Stimulated activated CD4-positive, alpha-beta T cell treated with anti-CD3 and anti-CD28 coated beads, Interleukin-1b, Interleukin-23, amount 100 ng/mL, for 4 hours (primary cell): Measurements from ENCODE around the gene TLCD1.
"Not testable (repeated sequence)": the region's sequence is repeated elsewhere in the genome, so short reads cannot be mapped to it uniquely, and the experiment has no call there.

Experiments used
- DNase-seq, 2 donors: peaks; one replicate each; pipeline ENCODE4 v3.0.0-alpha.2; 2020; ENCODE audit warnings: low read depth in 2 of 2

Gene TLCD1

DNA sequence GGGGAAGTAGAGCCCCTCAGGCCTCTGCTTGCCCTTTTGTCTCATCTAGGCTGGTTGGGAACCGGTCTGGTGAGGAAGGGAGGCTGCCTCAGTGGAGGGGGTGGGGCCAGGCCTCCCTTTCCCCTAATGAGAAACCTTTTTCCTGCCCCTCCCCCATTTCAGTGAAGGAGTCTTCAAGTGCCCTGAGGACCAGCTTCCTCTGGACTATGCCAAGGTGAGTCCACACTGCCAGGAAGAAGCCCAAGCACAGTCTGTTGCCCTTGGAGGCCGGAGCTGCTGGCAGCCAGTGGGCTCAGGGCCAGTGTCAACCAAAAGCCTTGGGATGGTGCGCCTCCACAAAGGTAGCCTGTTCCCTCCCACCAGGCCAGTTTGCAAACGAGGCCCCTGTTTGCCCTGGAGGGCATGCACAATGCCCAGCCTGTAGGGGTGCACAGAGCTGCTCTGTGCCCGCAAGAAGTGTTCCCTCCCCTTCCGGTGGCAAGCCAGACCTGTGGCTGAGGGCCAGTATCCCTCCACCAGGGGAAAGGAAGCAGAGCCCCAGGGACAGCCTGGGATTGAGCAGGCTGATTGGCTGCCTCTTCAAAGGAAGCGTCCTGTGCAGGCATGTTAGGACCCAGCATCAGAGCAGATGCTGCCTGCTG, 21.1 kb upstream of the TLCD1 start:
- DNase-seq, result no peak

DNA sequence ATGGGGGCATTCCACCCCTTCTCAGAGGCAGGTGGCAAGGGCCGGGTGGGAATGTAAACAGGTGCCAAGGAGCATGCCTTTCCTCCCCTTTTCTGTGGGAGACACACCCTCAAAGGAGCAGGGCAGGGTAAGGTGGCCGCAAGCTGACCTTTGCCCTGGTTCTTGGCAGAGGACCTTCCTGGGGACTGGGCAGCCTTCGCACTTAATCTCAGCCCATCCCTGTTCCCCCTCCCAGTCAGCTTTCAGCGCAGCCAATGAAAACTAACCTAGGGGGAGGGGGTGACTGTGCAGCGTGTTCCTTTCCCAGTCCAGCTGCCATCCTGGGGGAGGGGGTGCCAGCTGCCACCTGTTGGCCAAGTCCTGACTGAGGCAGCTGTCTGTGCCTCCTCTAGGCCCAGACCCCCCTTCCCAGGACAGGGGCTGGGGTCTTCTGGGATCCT, 20.6 kb upstream of the TLCD1 start:
- DNase-seq, result no peak

DNA sequence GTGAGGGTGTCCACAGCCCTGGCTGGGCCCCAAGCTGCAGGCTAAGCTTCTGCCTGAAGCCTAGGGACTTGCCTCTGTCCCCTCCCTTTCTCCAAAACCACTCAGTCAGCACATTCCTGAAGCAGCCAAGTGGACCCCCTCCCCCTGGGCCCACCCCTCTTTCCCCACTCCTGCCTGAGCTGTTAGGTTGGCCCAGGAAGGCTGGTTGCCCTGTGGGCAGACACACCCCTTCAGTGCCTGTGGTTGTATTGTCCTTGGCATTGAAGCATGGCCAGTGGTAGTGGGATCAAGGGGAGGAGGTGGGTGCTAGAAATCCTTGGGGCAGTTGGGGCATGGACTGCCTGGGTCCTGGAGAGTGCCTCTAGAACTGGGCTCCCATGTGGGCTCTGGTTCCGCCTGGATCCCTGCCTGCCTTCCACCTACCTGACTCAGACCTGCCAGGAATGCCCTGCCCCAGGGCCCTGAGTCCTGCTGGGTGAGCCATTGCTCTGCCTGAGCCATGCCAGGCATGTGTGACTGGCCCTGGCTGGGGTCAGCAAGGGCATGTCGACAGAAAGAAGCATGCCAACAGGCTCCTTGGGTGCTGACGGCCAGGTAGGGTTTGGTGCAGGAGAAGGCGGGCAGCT, 19.9 kb upstream of the TLCD1 start:
- no peak for DNase-seq

DNA sequence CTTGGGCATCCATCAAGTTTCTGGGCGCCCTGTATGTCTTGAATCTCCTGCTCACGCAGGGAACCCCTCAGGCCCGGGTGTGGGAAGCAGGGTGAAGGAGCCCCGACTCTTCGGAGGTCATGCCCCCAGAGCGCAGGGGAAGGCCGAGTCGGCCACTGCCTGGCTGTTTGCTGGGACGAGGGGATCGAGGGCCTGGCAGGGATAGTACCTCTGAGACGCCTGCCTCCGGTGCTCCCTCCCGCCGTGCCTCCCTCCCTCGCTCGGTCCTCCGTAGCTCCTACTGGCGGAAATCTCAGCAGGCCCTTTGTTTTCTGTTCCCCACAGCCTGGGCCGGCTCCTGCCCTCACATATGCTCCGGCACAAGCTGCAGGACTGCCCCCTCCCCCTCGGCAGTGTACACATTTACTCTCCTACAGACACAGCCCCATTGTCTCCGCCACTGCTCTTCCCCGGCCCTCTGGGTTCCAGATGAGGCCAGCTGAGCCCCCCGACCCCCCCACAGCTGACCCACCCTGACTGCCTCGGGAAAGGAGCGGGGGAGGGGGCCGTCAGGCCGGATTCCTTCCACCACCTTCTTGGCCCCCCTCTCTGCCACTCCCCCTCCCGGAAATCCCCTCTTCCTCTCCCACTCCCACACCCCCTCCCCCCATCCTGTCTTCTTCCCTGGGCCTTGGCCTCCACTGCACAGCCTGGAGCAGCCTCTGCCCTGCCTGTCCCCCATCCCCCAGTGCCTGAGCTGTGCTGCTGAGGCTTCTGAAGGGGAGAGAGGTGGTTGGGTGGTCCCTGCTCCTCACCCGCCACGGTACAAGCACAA, 19.1 kb upstream of the TLCD1 start:
- DNase-seq, result no peak

DNA sequence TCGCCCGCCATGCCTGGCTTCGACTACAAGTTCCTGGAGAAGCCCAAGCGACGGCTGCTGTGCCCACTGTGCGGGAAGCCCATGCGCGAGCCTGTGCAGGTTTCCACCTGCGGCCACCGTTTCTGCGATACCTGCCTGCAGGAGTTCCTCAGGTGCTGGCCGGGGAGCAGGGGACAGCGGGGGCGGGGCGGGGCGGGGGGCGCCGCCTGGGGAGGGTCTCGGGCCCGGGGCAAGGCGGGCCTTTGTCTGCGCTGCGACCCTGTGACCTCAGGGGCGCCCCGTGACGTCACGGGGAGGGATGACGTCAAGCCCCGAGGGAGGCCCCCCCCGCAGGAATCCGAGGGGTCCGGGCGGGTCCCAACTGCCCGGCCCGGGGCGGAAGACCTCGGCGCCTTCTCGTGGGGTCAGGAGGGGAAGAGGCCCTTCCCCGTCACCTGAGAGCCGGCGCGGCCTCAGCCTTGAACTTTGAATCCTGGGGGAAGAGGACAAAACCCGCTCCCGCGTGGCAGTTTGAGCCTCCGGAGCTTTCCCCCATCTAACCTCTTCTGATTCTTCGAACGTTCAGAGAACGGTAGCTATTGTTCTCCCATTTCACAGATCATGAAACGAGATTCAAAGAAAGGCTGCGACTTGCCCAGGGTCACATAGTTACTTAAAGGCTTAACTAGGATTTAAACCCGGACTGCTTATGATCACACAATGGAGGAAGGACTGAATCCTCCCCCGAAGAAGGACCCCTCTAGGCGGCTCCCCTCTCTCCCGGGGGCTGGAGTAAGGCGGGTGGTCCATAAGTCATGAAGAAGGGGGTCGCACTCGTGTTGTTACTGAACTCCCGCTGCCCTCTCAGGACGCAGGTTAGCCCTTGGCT, 18.3 kb upstream of the TLCD1 start:
- peak; percentile 66 to 78 for DNase-seq

DNA sequence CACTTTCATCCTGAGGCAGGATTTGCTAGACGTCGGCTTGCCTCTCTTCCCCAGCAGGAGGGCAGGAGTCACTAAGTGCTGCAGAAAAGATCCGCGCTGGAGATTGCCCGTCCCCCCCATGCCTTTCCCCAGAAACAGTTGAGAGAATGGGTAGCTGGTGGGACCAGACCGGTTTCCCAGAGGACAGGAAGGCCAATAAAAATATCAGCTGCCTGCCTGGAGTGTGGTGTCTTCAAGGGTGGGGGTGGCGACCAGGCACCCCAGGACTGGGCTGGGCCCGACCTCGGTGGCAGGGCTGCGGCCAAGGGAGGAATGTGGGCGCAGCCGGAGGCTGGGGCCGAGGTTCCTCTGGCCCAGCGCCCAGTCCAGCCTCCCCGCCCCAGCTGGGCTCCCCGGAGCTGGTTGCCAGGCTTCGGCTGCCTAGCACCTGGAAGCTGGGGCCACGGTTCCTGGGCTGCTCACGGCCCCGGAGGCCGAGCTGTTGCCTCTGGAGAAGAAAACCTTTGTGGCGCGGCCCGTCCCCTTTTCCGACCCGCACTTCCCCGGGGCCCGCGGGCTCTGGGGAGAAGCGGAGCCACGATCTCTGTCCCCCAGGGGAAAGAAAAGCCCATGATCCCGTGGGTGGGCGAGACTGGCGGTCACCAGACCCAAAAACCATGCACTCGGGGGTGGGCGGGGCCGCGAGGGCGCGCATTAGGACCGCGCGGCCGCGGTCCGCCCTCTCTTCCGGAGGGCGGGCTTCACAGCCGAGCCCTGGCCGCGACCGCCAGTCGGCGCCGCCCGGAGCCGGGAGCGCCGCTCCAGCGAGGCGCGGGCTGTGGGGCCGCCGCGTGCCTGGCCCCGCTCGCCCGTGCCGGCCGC, 17.4 kb upstream of the TLCD1 start, which contains the start of gene TRAF4:
Gene TRAF4, plus strand, starts transcription at position 769 of the 861 bp plus-strand sequence. CDS start 102 bp downstream, outside the sequence.
- peak; percentile 70 to 85 for DNase-seq

DNA sequence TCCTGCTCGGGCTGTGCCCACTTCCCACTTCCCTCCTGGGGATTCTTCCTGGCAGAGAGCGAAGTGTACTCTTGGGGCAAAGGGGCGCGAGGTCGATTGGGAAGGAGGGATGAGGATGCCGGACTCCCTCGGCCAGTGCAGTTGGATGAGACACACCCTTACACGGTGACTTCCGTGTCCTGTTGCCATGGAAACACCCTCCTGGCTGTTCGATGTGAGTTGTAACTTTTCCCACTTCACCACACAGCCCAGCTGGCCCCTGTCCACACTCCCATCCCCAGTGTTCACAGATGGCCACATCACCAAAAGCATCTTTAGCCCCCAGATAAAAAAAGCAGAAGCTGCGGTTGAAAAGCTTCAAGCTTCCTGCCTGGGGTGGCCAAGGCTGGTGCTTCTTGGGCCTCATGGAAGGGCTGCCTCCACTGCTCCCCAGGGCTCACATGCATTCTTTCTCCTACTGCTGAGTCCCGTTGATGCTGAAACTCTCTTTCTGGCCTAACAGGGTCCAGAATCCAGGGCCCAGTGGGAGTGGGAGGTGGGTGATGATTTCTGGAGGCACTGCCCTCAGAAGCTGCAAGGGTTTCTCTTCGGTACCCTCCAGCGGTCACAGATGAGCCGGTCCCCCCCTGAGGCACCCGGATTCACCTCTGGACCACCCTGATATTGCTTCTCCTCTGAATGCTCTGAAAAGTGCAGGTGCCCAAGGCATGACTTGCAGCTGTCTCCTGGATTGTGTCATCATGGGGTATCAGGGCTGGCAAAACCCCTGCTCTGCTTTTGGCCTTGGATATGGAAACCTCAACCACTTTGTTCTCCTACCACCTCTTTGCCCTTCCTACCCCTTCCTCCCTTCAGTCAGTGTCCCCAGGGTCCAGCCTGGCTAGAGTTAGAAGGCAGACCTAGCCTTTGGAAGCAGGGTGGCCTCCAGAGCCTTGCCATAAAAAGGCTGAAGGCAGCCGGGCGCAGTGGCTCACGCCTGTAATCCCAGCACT, 15.6 kb upstream of the TLCD1 start:
- no peak for DNase-seq

DNA sequence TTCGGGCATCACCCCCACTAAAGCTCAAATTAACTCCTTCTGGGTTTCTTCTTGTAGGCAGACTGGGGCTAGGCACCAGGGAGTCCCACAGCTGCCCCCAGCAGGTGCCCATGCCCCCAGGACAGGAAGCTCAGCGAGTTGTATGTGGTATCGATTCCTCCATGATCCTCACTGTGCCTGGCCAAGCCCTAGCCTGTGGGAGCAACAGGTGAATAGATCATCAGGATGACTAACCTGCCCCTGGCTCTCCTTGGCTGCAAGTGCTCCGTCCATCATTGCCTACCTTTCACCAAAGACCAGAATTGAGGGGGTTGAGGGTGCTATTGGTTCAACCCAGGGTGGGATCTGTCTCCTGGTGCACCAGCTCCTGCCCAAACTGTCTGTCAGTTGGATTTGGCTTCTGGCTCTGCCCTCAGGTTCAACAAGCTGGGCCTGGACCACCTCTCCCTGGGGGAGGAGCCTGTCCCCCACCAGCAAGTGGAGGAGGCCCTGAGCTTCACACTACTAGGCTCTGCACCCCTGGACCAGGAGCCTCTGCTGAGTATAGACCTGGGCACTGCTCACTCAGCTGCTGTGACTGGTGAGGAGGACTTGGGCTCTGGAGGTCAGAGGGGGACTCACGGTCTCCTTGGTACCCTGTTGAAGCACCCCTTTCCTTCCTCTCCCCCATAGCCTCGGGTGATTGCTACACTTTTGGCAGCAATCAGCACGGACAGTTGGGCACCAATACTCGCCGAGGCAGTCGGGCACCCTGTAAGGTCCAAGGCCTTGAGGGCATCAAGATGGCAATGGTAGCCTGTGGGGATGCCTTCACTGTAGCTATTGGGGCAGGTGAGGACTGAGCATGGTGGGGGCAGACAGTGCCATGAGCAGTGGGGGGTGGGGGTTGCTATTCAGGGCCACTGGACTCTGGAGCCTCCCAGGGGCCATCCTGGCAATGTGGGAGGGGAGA, 14.6 kb upstream of the TLCD1 start:
- DNase-seq, result no peak

DNA sequence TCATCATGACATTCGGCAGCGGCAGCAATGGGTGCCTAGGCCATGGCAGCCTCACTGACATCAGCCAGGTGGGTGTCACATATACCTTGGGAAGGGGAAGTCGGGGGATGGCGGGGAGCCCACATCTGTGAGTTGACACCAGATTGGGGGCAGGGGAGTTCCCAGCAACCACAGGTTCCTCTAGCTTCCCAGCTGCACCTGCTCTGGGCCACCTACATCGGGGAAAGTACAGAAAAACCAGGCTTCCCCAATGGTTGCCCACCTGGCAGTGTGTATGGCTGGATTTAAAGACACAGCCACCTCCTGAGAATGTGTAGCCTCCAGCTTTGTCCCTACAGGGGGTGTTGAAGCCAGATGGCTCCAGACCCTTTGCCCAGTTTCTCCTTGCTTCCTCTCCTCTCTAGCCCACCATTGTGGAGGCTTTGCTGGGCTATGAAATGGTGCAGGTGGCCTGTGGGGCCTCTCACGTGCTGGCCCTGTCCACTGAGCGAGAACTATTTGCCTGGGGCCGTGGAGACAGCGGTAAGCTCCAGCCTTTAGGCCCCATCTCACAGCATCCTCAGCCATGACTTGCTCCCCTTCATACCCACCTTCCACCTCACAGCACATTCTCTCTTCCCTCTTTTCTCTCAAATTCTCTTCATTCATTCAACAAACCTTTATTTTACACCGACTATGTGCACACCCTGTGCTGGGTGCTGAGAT, 12.8 kb upstream of the TLCD1 start:
- peak; percentile 61 for DNase-seq

DNA sequence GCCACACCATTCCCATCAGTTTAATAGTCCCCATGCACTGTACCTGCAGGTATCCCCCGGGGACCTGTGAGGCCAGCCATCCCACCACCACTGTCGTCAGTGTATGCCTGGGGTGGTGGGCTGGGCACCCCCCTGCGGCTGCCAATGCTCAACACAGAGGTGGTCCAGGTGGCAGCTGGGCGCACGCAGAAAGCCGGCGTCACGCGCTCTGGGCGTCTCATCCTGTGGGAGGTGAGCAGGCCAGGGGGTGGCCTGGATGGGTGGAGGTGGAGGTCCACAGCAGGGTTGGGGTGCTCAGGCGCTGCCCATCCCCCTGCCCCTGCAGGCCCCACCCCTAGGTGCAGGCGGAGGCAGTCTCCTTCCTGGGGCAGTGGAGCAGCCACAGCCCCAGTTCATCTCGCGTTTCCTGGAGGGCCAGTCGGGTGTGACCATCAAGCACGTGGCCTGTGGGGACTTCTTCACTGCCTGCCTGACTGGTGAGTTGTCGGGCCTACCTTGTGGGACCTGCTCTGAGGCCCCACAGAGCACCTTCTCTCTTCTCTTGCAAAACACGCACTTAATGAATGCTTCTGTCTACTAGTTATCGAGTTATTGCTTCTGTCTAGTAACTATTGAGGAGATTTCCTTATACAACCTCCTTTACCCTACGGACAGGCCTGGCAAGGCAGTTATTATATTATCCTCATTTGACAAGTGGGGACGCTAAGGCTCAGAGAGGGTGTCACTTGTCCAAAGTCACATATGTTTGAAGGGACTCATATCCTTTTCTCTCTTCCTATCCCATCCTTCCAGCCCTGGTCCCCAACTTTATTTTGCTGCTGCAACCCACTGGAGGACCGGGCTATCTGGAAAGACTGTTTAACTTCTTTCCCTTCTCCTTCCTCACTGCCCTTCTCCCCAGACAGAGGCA, 12.0 kb upstream of the TLCD1 start:
- DNase-seq, result no peak

DNA sequence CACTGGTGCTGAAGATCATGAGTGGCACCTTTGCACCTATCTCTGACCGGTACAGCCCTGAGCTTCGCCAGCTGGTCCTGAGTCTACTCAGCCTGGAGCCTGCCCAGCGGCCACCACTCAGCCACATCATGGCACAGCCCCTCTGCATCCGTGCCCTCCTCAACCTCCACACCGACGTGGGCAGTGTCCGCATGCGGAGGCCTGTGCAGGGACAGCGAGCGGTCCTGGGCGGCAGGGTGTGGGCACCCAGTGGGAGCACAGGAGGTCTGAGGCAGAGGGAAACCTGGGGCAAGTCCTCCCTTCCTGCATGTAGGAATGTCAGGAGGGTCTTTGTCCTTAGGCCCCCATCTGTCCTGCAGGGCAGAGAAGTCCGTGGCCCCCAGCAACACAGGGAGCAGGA, 11.3 kb upstream of the TLCD1 start:
- DNase-seq, result no peak

DNA sequence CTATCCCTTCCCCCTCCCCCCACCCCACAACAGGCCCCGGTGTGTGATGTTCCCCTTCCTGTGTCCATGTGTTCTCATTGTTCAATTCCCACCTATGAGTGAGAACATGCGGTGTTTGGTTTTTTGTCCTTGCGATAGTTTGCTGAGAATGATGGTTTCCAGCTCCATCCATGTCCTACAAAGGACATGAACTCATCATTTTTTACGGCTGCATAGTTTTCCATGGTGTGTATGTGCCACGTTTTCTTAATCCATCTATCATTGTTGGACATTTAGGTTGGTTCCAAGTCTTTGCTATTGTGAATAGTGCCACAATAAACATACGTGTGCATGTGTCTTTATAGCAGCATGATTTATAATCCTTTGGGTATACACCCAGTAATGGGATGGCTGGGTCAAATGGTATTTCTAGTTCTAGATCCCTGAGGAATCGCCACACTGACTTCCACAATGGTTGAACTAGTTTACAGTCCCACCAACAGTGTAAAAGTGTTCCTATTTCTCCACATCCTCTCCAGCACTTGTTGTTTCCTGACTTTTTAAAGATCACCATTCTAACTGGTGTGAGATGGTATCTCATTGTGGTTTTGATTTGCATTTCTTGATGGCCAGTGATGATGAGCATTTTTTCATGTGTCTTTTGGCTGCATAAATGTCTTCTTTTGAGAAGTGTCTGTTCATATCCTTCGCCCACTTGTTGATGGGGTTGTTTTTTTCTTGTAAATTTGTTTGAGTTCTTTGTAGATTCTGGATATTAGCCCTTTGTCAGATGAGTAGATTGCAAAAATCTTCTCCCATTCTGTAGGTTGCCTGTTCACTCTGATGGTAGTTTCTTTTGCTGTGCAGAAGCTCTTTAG, 10.1 kb upstream of the TLCD1 start:
- DNase-seq, result not testable (repeated sequence)

DNA sequence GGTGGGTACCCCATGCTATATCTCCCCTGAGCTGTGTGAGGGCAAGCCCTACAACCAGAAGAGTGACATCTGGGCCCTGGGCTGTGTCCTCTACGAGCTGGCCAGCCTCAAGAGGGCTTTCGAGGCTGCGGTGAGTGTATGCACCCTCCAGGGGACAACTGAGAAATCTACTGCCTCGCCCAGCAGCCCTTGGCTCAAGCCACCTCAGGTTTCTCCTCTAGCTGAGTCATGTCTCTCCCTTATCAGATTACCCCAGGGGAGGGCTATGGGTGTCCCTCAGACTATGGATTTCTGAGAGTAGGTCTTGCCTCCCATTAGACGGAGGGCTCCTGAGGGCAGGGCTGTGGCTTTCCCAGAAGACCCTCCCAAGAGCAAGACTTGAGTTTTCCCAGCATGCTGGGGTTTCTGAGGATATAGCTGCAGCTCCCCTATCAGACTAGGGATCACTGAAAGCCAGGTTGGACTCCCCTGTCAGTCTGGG, 9.2 kb upstream of the TLCD1 start:
- no peak for DNase-seq

DNA sequence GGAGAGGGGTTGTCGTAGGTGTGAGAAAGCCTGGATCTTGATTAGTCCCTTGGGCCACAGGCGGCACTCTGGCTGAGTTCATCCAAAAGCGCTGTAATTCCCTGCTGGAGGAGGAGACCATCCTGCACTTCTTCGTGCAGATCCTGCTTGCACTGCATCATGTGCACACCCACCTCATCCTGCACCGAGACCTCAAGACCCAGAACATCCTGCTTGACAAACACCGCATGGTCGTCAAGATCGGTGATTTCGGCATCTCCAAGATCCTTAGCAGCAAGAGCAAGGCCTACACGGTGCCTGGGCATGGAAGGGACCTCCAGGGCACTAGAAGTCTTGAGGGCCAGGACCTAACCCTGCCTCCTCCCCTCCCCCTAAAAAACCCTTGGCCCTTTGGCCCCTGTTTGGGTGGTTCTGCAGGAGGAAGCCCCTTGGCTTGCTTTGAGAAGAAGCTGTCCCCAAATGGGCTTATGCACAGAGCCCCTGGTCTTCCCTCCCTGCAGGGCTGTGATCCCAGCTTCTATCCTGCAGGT, 8.7 kb upstream of the TLCD1 start:
- DNase-seq, result no peak

DNA sequence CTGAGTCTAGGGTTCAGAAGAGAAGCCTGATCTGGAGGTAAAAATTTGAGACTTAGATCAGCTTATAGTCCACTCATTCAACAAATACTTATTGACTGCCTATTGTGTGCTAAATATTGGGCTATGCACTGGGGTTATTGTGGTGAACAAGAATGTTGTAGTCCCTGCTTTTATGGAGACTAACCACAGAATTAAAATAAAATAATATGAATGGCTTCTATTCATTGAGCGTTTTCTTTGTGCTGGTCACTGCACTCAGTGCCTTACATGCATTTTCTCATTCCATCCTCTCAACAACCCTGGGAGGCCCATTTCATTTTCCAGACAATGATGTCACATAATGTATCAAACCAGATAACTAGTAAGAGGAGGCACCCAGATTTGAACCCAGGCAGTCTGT, 7.3 kb upstream of the TLCD1 start:
- DNase-seq, result no peak
